ENCODE measurements around the gene FIGN. TPM values are rescaled to one million over a fixed set of nuclear protein-coding genes. Genes with fewer than 3 reads are reported as not detected.

The FIGN gene
- total RNA-seq, 4 donors from 2014 or later: 0.42 to 3.1 (median 1.3) TPM

DNA sequence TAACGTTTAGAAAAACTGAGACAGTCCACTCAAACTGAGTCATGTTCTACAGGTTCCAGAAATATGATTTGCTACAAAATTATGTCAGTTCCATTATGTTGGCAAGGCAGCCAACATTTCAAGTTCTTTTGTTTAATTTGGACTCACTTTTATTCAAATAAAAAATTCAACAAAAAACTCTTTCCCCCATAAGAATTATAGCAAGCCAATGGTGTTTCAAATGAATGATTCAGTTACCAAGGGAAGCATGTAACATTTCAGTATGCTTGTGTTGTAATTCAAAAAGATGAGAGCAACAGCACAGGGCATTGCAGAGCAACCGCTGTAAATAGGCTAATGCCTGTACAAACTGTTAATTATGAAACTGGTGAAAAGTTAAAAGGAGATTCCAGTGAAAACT lies 140.8 kb downstream of the FIGN start:
- intact Hi-C loops (cut with DNase I; ENCODE audit: low total_unique reads): no loop called here
- H3K9me3 ChIP-seq: no peaks in the 10 kb centered on the region
- no peak for TF ChIP-seq POLR2A (IDR thresholded peaks at IDR 0.05)
- no peak for TF ChIP-seq CTCF (IDR thresholded peaks at IDR 0.05 in 4 of 5, conservative IDR thresholded peaks at IDR 0.05 in 1 of 5)
- no peaks in the 10 kb centered on the region for H3K27me3 ChIP-seq
- H3K36me3 ChIP-seq: no peaks in the 10 kb centered on the region
- in situ Hi-C loops (cut with MboI; ENCODE audit: low sequenced_read_pairs in 4 of 4): no loop called here
- ATAC-seq (no peak), DNase-seq (no peak)
- H3K4me1 ChIP-seq: no peaks in the 10 kb centered on the region
- no peak overlapping the region for H3K27ac ChIP-seq
- H3K4me3 ChIP-seq: no peak overlapping the region

GRCh38 chr2:163594497-163594896 lies 141.3 kb downstream of the FIGN start:
- TF ChIP-seq CTCF (IDR thresholded peaks at IDR 0.05 in 4 of 5, conservative IDR thresholded peaks at IDR 0.05 in 1 of 5): no peak
- no peak for TF ChIP-seq POLR2A (IDR thresholded peaks at IDR 0.05)
- in situ Hi-C loops (cut with MboI; ENCODE audit: low sequenced_read_pairs in 4 of 4): no loop called here
- ATAC-seq: no peak

GRCh38 chr2:163593982-163594381 lies 141.8 kb downstream of the FIGN start:
- in situ Hi-C loops (cut with MboI; ENCODE audit: low sequenced_read_pairs in 4 of 4): no loop called here
- ATAC-seq (no peak), DNase-seq (no peak)
- intact Hi-C loops (cut with DNase I; ENCODE audit: low total_unique reads): no loop called here
- no peaks in the 10 kb centered on the region for H3K9me3 ChIP-seq
- H3K36me3 ChIP-seq: no peaks in the 10 kb centered on the region
- no peak overlapping the region for H3K27ac ChIP-seq
- H3K4me1 ChIP-seq: no peaks in the 10 kb centered on the region
- no peak overlapping the region for H3K4me3 ChIP-seq
- H3K27me3 ChIP-seq: no peaks in the 10 kb centered on the region
- TF ChIP-seq POLR2A (IDR thresholded peaks at IDR 0.05) (no peak), CTCF (IDR thresholded peaks at IDR 0.05 in 4 of 5, conservative IDR thresholded peaks at IDR 0.05 in 1 of 5) (no peak)

More at GRCh38 chr2:163594497-163594896, 141.3 kb downstream of the FIGN start:
- no peaks in the 10 kb centered on the region for H3K4me1 ChIP-seq
- no peaks in the 10 kb centered on the region for H3K9me3 ChIP-seq
- intact Hi-C loops (cut with DNase I; ENCODE audit: low total_unique reads): no loop called here
- H3K27ac ChIP-seq: no peak overlapping the region
- H3K27me3 ChIP-seq: no peaks in the 10 kb centered on the region
- no peak for DNase-seq
- no peaks in the 10 kb centered on the region for H3K36me3 ChIP-seq
- H3K4me3 ChIP-seq: no peak overlapping the region

DNA sequence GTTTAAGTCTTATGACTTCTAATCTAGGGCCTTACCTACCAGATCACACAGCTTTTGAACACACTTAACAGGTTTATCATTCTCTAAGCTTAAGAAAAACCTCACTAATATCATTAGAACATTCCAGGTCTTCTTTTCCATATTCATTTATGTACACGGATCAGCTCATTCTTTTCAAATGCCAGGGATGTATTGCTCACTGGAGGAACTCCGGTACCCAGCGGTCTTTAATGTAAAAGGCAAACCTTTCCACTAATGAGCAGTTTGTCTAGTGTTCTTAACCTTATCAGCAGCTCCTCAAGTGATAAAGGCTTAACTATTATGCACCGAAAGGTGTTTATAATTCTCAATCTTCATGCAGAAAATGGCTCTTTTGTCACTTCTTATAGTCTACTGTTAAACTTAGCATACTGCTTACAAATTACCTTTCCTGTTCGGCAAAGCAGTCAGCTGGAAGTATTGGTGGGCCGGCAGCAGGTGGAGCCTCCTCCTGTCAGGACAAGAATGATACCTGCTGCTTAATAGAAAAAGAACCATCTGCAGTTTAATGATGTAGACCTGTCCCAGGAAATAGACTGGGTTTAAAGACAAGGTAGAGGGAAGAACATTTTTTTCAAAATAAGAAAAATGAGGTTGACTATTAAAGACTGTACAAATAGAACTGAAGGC lies 142.7 kb downstream of the FIGN start:
- H3K4me3 ChIP-seq: no peak overlapping the region
- H3K27me3 ChIP-seq: no peaks in the 10 kb centered on the region
- H3K36me3 ChIP-seq: no peaks in the 10 kb centered on the region
- TF ChIP-seq POLR2A (IDR thresholded peaks at IDR 0.05) (no peak), CTCF (IDR thresholded peaks at IDR 0.05 in 4 of 5, conservative IDR thresholded peaks at IDR 0.05 in 1 of 5) (no peak)
- no peak overlapping the region for H3K27ac ChIP-seq
- no peaks in the 10 kb centered on the region for H3K9me3 ChIP-seq
- DNase-seq: no peak
- H3K4me1 ChIP-seq: no peaks in the 10 kb centered on the region
- in situ Hi-C loops (cut with MboI; ENCODE audit: low sequenced_read_pairs in 4 of 4) (no loop called here), intact Hi-C loops (cut with DNase I; ENCODE audit: low total_unique reads) (no loop called here)
- ATAC-seq: no peak

GRCh38 chr2:163591461-163591860 lies 144.3 kb downstream of the FIGN start:
- Histone ChIP-seq H3K4me1 (no peaks in the 10 kb centered on the region), H3K36me3 (no peaks in the 10 kb centered on the region), H3K4me3 (no peak overlapping the region), H3K9me3 (no peaks in the 10 kb centered on the region), H3K27me3 (no peaks in the 10 kb centered on the region), H3K27ac (no peak overlapping the region)
- ATAC-seq (no peak), DNase-seq (no peak)
- intact Hi-C loops (cut with DNase I; ENCODE audit: low total_unique reads) (no loop called here), in situ Hi-C loops (cut with MboI; ENCODE audit: low sequenced_read_pairs in 4 of 4) (no loop called here)
- TF ChIP-seq POLR2A (IDR thresholded peaks at IDR 0.05) (no peak), CTCF (IDR thresholded peaks at IDR 0.05 in 4 of 5, conservative IDR thresholded peaks at IDR 0.05 in 1 of 5) (no peak)

All from gastrocnemius medialis (tissue), 4 donors.